H9 (cell line): ENCODE results near the gene MTNR1A. TPM values are rescaled to one million over a fixed set of nuclear protein-coding genes. Genes with fewer than 3 reads are reported as not detected.
"Not testable (repeated sequence)": the region's sequence is repeated elsewhere in the genome, so short reads cannot be mapped to it uniquely, and the experiment has no call there.

Experiments
- DNase-seq: peaks from one replicate; pipeline ENCODE4 v3.0.0-alpha.2; 2017
- H2AFZ ChIP-seq: one replicate; pipeline ENCODE4 v1.6.1; 2013; ENCODE audit warnings: mild to moderate bottlenecking, low read length, control low read depth, moderate library complexity
- H2AK5ac ChIP-seq: 2 replicates; pipeline ENCODE4 v1.6.1; 2013; ENCODE audit warnings: low read length, control low read depth, mixed read lengths; ENCODE audit not compliant: insufficient read length
- H2BK120ac ChIP-seq: one replicate; pipeline ENCODE4 v1.6.1; 2013; ENCODE audit warnings: low read depth, mild to moderate bottlenecking, low read length, control low read depth, inconsistent platforms; ENCODE audit not compliant: poor library complexity, severe bottlenecking
- H2BK12ac ChIP-seq: 2 replicates; pipeline ENCODE4 v1.6.1; 2013; ENCODE audit warnings: low read length, control low read depth, mixed read lengths, low read depth; ENCODE audit not compliant: insufficient read length
- H2BK15ac ChIP-seq: 2 replicates; pipeline ENCODE4 v1.6.1; 2013; ENCODE audit warnings: low read depth, low read length, control low read depth
- H2BK20ac ChIP-seq: one replicate; pipeline ENCODE4 v1.6.1; 2013; ENCODE audit warnings: low read depth, mild to moderate bottlenecking, low read length, control low read depth, inconsistent platforms; ENCODE audit not compliant: poor library complexity, severe bottlenecking
- H2BK5ac ChIP-seq: 2 replicates; pipeline ENCODE4 v1.6.1; 2013; ENCODE audit warnings: low read length, control low read depth, mixed read lengths; ENCODE audit not compliant: insufficient read length
- H3K14ac ChIP-seq: 2 replicates; pipeline ENCODE4 v1.6.1; 2013; ENCODE audit warnings: low read length, control low read depth; ENCODE audit not compliant: insufficient read depth
- H3K18ac ChIP-seq: 2 replicates; pipeline ENCODE4 v1.6.1; 2013; ENCODE audit warnings: low read depth, mild to moderate bottlenecking, mixed read lengths, low read length, control low read depth; ENCODE audit not compliant: insufficient read length
- H3K23ac ChIP-seq: 2 replicates; pipeline ENCODE4 v1.6.1; 2013; ENCODE audit warnings: low read length, control low read depth, mixed read lengths, low read depth; ENCODE audit not compliant: insufficient read length
- H3K23me2 ChIP-seq: 2 replicates; pipeline ENCODE4 v1.6.1; 2013; ENCODE audit warnings: low read depth, mild to moderate bottlenecking, mixed read lengths, low read length, control low read depth; ENCODE audit not compliant: insufficient read length, poor library complexity, severe bottlenecking
- H3K27ac ChIP-seq: 2 replicates; pipeline ENCODE4 v1.5.1; 2013; ENCODE audit warnings: low read length, control low read depth, mixed read lengths, low read depth; ENCODE audit not compliant: insufficient read length
- H3K27me3 ChIP-seq: 2 replicates; pipeline ENCODE4 v1.6.1; 2013; ENCODE audit warnings: low read length, control low read depth, inconsistent platforms; ENCODE audit not compliant: insufficient read depth
- H3K4ac ChIP-seq: 2 replicates; pipeline ENCODE4 v1.6.1; 2013; ENCODE audit warnings: low read depth, mild to moderate bottlenecking, control low read depth, inconsistent platforms, low read length, moderate library complexity
- H3K4me1 ChIP-seq: 2 replicates; pipeline ENCODE4 v1.6.1; 2013; ENCODE audit warnings: low read length, control low read depth, inconsistent platforms; ENCODE audit not compliant: insufficient read depth
- H3K4me2 ChIP-seq: 2 replicates; pipeline ENCODE4 v1.6.1; 2013; ENCODE audit warnings: low read length, control low read depth, mixed read lengths; ENCODE audit not compliant: insufficient read length, insufficient read depth
- H3K56ac ChIP-seq: 2 replicates; pipeline ENCODE4 v1.6.1; 2013; ENCODE audit warnings: low read depth, mild to moderate bottlenecking, mixed read lengths, low read length, control low read depth; ENCODE audit not compliant: insufficient read length
- H3K79me1 ChIP-seq: 2 replicates; pipeline ENCODE4 v1.6.1; 2013; ENCODE audit warnings: low read depth, mild to moderate bottlenecking, moderate library complexity, low read length, control low read depth, inconsistent platforms; ENCODE audit not compliant: insufficient read depth, poor library complexity, severe bottlenecking
- H3K79me2 ChIP-seq: 2 replicates; pipeline ENCODE4 v1.6.1; 2013; ENCODE audit warnings: low read length, control low read depth, inconsistent platforms; ENCODE audit not compliant: insufficient read depth
- H3K9ac ChIP-seq: 2 replicates; pipeline ENCODE4 v1.6.1; 2013; ENCODE audit warnings: low read length, control low read depth, mixed read lengths; ENCODE audit not compliant: insufficient read length; ENCODE audit errors: extremely low read depth
- H3K9me3 ChIP-seq: one replicate; pipeline ENCODE4 v1.6.1; 2013; ENCODE audit warnings: low read depth, low read length, inconsistent platforms; ENCODE audit not compliant: control insufficient read depth
- H3T11ph ChIP-seq: one replicate; pipeline ENCODE4 v1.6.1; 2013; ENCODE audit warnings: mild to moderate bottlenecking, low read length, control low read depth, inconsistent platforms
- H4K20me1 ChIP-seq: one replicate; pipeline ENCODE4 v1.6.1; 2013; ENCODE audit not compliant: control insufficient read depth, insufficient read length, insufficient read depth
- H4K5ac ChIP-seq: 2 replicates; pipeline ENCODE4 v1.6.1; 2013; ENCODE audit warnings: low read depth, mild to moderate bottlenecking, mixed read lengths, low read length, control low read depth; ENCODE audit not compliant: insufficient read length
- H4K8ac ChIP-seq: replicated peaks from 2 replicates; pipeline ENCODE4 v1.6.1; 2013; ENCODE audit warnings: low read length, control low read depth, mixed read lengths, low read depth; ENCODE audit not compliant: insufficient read length
- H4K91ac ChIP-seq: 2 replicates; pipeline ENCODE4 v1.6.1; 2013; ENCODE audit warnings: low read depth, mild to moderate bottlenecking, moderate library complexity, mixed read lengths, low read length, control low read depth; ENCODE audit not compliant: insufficient read length
- H3K27ac Mint-ChIP-seq, 3 experiments: 2 replicates in 2 of 3; 3 replicates in 1 of 3; pipeline ENCODE4 v1.8.0; 2020 to 2021; ENCODE audit warnings: mixed read lengths in 3 of 3, mild to moderate bottlenecking in 1 of 3, moderate library complexity in 1 of 3
- H3K27me3 Mint-ChIP-seq: 2 replicates; pipeline ENCODE4 v1.8.0; 2021; ENCODE audit warnings: low read depth, mild to moderate bottlenecking, moderate library complexity, mixed read lengths
- H3K36me3 Mint-ChIP-seq, 3 experiments: 2 replicates in 2 of 3; 3 replicates in 1 of 3; pipeline ENCODE4 v1.8.0; 2020 to 2021; ENCODE audit warnings: low read depth in 3 of 3, mixed read lengths in 3 of 3; ENCODE audit not compliant: insufficient read depth in 1 of 3
- H3K4me1 Mint-ChIP-seq, 2 experiments: 2 replicates each; pipeline ENCODE4 v1.8.0; 2020; ENCODE audit warnings: mixed read lengths in 2 of 2
- H3K4me3 Mint-ChIP-seq, 2 experiments: 2 replicates in 1 of 2; 3 replicates in 1 of 2; pipeline ENCODE4 v1.8.0; 2020 to 2021; ENCODE audit warnings: mild to moderate bottlenecking in 2 of 2, mixed read lengths in 2 of 2, moderate library complexity in 1 of 2
- H3K9me3 Mint-ChIP-seq, 2 experiments: 2 replicates in 1 of 2; 3 replicates in 1 of 2; pipeline ENCODE4 v1.8.0; 2020; ENCODE audit warnings: mild to moderate bottlenecking in 2 of 2, mixed read lengths in 2 of 2, moderate library complexity in 1 of 2
- CTCF ChIP-seq: fragments of 200-600 bp; sonication (generic); conservative IDR thresholded peaks from 3 replicates; pipeline ENCODE4 v1.8.0; 2021; ENCODE audit warnings: antibody characterized with exemption, mild to moderate bottlenecking
- WGBS: extraction: QIAGEN DNeasy Blood & Tissue Kit; methylation state at CpG from one replicate; pipeline ENCODE4 v1.1.7; 2013; ENCODE audit warnings: missing lambda C conversion rate, low lambda C conversion rate, mixed read lengths; ENCODE audit not compliant: insufficient read length; ENCODE audit errors: extremely low coverage; 5-methylcytosine and 5-hydroxymethylcytosine counted together
- total RNA-seq: library from RNA; stranded (reverse); gene quantifications from 2 replicates; pipeline ENCODE4 v1.2.1, GENCODE V29; 2021

Gene MTNR1A
- total RNA-seq, 1 experiment from 2014 or later: 0.57 TPM

- H3K27ac ChIP-seq: no peak overlapping the region
- H4K8ac ChIP-seq: no peak overlapping the region
- no peak for DNase-seq
- H3K23ac ChIP-seq: no peak overlapping the region
- Mint-ChIP-seq H3K27me3 (no peaks in the 10 kb centered on the region; the same call in 1 of the 2 replicates), H3K36me3 (no peaks in the 10 kb centered on the region; a peak in 2 of 7 replicates), H3K27ac (no peak overlapping the region), H3K4me1 (peaks cover 3 to 8% of the 10 kb centered on the region in 2 experiments; a peak in 2 of 4 replicates), H3K4me3 (no peak overlapping the region), H3K9me3 (peaks cover 8 to 12% of the 10 kb centered on the region in 2 experiments; a peak in 4 of 5 replicates)
- no peak overlapping the region for H2BK5ac ChIP-seq
- H2BK120ac ChIP-seq: no peak overlapping the region
- H3K23me2 ChIP-seq: no peaks in the 10 kb centered on the region
- no CpG with 5 or more reads among the region's 8 CpGs for WGBS
- no peak overlapping the region for H3K18ac ChIP-seq
- H2BK15ac ChIP-seq: no peak overlapping the region
- no peaks in the 10 kb centered on the region for H3K27me3 ChIP-seq
- H3K9me3 ChIP-seq: no peaks in the 10 kb centered on the region
- no peaks in the 10 kb centered on the region for H3K4me1 ChIP-seq
- TF ChIP-seq CTCF: no peak
- no peak overlapping the region for H2BK12ac ChIP-seq
- H3K79me2 ChIP-seq: no peaks in the 10 kb centered on the region
- H3T11ph ChIP-seq: no peak overlapping the region
- no peak overlapping the region for H3K56ac ChIP-seq
- H3K9ac ChIP-seq: no peak overlapping the region
- no peak overlapping the region for H3K4ac ChIP-seq
- H2BK20ac ChIP-seq: no peak overlapping the region
- H4K5ac ChIP-seq: no peak overlapping the region
- H3K79me1 ChIP-seq: no peaks in the 10 kb centered on the region
- H3K14ac ChIP-seq: no peak overlapping the region
- H2AK5ac ChIP-seq: no peak overlapping the region
- H3K4me2 ChIP-seq: no peak overlapping the region
- H2AFZ ChIP-seq: no peak overlapping the region
- no peaks in the 10 kb centered on the region for H4K20me1 ChIP-seq
- H4K91ac ChIP-seq: no peak overlapping the region
Measured at GRCh38 chr4:186514271-186514950, 41.0 kb downstream of the MTNR1A start.

DNA sequence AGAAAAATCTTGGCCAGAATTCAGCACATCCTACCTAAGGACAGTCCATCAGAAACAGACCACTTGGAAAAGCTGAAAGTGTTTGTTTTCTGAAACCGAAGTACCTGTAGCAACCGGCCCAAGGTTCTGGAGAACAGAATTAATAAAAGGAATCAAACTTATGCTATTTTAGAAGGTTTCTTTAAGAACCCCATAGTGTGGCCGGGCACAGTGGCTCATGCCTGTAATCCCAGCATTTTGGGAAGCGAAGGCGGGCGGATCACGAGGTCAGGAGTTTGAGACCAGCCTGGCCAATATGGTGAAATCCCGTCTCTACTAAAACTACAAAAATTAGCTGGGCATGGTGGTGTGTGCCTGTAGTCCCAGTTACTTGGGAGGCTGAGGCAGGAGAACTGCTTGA is 50.6 kb downstream of the MTNR1A start:
- not testable (repeated sequence) for H2BK5ac ChIP-seq, H3K18ac ChIP-seq, H3K9me3 ChIP-seq, H2BK12ac ChIP-seq, H2AK5ac ChIP-seq, H3K14ac ChIP-seq, H3T11ph ChIP-seq, H2AFZ ChIP-seq, H4K5ac ChIP-seq, H3K27me3 Mint-ChIP-seq, H4K8ac ChIP-seq, H3K36me3 Mint-ChIP-seq, H2BK120ac ChIP-seq, DNase-seq, H2BK15ac ChIP-seq, H3K27ac ChIP-seq, H3K9me3 Mint-ChIP-seq, H3K56ac ChIP-seq, H3K4ac ChIP-seq, H3K79me2 ChIP-seq, H4K20me1 ChIP-seq, H3K4me2 ChIP-seq, H3K9ac ChIP-seq, H3K23ac ChIP-seq, H3K27me3 ChIP-seq, H2BK20ac ChIP-seq, H4K91ac ChIP-seq, H3K79me1 ChIP-seq, H3K27ac Mint-ChIP-seq, H3K4me1 Mint-ChIP-seq, H3K4me1 ChIP-seq, H3K4me3 Mint-ChIP-seq, H3K23me2 ChIP-seq
- no CpG with 5 or more reads among the region's 8 CpGs for WGBS
